Esophagus squamous epithelium (tissue), 4 donors: ENCODE data around the gene TRIM71.
"Not testable (repeated sequence)": the region's sequence is repeated elsewhere in the genome, so short reads cannot be mapped to it uniquely, and the experiment has no call there.

Source experiments
- POLR2A ChIP-seq, 4 donors: fragments of 450-650 bp; IDR thresholded peaks; one replicate each; pipeline ENCODE4 v1.6.1; 2017; ENCODE audit warnings: antibody characterized with exemption in 4 of 4, mild to moderate bottlenecking in 4 of 4, moderate library complexity in 3 of 4
- TF ChIP-seq, protein P1 (sequence below), 6 experiments: fragments of 450-650 bp in 4 of 6; fragments of 200-600 bp in 2 of 6; sonication (generic) in 2 of 6; IDR thresholded peaks; one replicate each; pipeline ENCODE4 v1.5.1; 2016 to 2019; ENCODE audit warnings: antibody characterized with exemption in 6 of 6, mild to moderate bottlenecking in 4 of 6, moderate library complexity in 4 of 6

DNA sequence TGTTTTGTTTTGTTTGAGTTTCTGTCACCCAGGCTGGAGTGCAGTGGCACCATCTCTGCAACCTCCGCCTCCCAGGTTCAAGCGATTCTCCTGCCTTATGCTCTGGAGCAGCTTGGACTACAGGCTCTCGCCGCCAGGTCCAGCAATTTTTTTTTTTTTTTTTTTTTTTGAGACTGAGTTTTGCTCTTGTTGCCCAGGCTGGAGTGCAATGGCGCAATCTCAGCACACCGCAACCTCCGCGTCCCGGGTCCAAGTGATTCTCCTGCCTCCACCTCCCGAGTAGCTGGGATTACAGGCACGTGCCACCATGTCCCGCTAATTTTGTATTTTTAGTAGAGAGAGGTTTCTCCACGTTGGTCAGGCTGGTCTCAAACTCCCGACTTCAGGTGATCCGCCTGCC, 29.2 kb downstream of the TRIM71 start:
- TF ChIP-seq POLR2A (IDR thresholded peaks at IDR 0.05): not testable (repeated sequence)
- TF ChIP-seq, protein P1, sequence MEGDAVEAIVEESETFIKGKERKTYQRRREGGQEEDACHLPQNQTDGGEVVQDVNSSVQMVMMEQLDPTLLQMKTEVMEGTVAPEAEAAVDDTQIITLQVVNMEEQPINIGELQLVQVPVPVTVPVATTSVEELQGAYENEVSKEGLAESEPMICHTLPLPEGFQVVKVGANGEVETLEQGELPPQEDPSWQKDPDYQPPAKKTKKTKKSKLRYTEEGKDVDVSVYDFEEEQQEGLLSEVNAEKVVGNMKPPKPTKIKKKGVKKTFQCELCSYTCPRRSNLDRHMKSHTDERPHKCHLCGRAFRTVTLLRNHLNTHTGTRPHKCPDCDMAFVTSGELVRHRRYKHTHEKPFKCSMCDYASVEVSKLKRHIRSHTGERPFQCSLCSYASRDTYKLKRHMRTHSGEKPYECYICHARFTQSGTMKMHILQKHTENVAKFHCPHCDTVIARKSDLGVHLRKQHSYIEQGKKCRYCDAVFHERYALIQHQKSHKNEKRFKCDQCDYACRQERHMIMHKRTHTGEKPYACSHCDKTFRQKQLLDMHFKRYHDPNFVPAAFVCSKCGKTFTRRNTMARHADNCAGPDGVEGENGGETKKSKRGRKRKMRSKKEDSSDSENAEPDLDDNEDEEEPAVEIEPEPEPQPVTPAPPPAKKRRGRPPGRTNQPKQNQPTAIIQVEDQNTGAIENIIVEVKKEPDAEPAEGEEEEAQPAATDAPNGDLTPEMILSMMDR (IDR thresholded peaks at IDR 0.05): not testable (repeated sequence)
